GM12892 (cell line): ENCODE measurements around the gene PPP2R1B.
"Not testable (repeated sequence)": the region's sequence is repeated elsewhere in the genome, so short reads cannot be mapped to it uniquely, and the experiment has no call there.

Experiments
- DNase-seq: peaks from one replicate; pipeline ENCODE4 v3.0.0; 2011; ENCODE audit not compliant: insufficient read length
- FAIRE-seq: peaks from 2 replicates; lab custom pipeline; 2011; peaks lifted over from hg19 to GRCh38; lab: Jason Lieb, UNC
- POLR2A ChIP-seq: IDR thresholded peaks from 2 replicates; pipeline ENCODE4 v1.6.1; 2011; ENCODE audit warnings: low read depth, low read length, control low read depth
- POLR2AphosphoS5 ChIP-seq: IDR thresholded peaks from 2 replicates; pipeline ENCODE4 v1.6.1; 2011; ENCODE audit warnings: low read depth, low read length, control low read depth
- TAF1 ChIP-seq: IDR thresholded peaks from 2 replicates; pipeline ENCODE4 v1.6.1; 2011; ENCODE audit warnings: low read depth, mild to moderate bottlenecking, control low read depth, low read length, borderline replicate concordance

PPP2R1B gene

DNA sequence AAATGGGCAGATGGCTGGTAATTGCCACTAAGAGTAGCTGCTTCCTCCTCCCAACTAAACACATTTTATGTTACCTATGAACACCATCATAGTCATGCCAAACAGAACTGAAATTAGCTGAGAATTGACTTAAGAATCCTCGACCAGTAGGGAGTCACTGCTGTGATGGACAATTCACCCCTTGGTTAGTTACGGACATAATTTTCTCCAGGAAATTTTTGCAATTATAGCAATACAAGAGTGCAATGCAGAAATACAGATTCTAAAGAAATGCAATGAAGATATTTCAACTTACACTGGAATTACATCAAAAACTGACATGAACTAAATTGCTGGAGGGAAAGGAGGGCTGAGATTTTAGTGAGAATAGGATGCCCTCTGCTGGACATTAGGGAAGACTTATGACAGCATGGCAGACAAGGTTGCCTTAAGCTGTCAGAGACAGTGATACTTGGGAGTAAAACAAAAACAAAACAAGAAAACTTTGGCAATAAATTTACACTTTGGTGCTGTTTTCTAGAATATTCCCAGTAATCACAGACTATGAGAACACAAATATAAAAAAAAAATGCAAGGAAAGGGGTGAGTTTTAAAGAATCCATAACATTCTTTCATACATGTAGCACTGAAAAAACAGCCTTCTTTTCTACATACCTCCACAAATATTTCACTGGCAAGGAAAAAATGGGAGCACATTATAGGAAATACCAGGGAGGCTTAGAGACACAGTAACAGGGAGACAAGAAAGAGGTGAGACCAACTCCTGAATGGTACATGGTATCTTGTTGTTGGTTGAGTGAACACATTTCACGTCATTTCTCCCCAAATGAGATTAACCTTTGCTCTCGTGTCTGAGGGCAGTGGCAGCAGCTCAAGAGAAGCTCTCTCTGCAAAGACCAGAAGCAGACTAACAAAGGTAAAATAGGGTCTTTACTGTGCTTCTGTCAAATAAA lies 11.2 kb upstream of the PPP2R1B start:
- peak; percentile 93 for FAIRE-seq
- DNase-seq = peak; percentile 27
- TF ChIP-seq TAF1 = no peak
- no peak for TF ChIP-seq POLR2A
- no peak for TF ChIP-seq POLR2AphosphoS5

GRCh38 chr11:111776398-111777093 lies 10.4 kb upstream of the PPP2R1B start:
- FAIRE-seq (peak; percentile 92), DNase-seq (peak; percentile 44)
- no peak for TF ChIP-seq POLR2AphosphoS5
- no peak for TF ChIP-seq POLR2A
- no peak for TF ChIP-seq TAF1

DNA sequence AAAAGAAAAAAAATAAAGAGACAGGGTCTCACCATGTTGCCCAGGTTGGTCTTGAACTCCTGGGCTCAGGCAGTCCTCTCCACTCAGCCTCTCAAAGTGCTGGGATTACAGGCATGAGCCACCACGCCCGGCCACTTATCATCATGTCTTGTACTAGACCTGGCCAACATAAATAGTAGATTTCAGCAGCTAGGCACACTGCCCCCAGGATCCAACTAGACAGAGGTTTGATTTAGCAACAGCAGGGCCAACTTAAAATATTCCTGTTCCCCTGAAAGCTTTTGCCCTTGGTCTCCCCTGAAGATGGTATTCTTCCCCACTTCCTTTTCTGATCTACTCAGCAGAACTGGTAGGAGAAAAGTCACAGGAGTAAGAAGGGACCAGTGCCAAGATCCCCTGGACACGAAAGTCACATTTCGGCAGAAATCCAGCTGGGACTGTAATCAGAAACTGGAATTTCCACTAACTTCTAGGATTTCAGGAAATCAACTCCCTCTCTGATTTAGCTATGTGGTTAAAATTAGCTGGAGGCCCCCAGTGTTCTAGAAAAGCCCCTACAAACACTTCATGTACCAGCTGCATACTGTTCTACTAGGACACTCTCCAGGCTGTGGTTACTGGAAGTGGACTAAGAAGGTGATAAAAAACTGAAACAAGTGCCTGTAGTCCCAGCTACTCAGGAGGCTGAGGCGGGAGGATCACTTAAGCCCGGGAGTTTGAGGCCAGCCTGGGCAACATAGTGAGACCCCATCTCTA lies 8.9 kb upstream of the PPP2R1B start:
- no peak for FAIRE-seq
- no peak for TF ChIP-seq POLR2A
- TF ChIP-seq TAF1 = no peak
- TF ChIP-seq POLR2AphosphoS5 = no peak
- no peak for DNase-seq

DNA sequence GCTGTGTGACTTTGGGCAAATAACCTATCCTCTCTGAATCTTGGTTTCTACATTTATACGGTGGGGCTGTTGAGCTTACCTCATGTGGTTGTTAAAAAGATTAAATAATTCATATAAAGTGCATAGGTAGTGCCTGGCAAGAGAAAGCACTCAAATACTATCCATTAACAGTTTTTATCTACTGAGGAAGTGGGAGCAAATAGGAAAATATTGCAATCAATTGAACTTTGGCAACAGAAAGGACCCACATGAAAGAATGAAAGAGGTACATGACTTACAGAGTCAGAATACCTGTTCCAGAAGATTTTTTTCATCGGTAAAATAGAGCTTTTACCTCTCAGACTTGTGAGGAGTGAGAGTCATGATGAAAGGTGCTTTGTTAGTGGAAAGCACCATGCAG lies 6.3 kb upstream of the PPP2R1B start:
- FAIRE-seq = no peak
- TF ChIP-seq TAF1 = no peak
- TF ChIP-seq POLR2AphosphoS5 = no peak
- TF ChIP-seq POLR2A = no peak

DNA sequence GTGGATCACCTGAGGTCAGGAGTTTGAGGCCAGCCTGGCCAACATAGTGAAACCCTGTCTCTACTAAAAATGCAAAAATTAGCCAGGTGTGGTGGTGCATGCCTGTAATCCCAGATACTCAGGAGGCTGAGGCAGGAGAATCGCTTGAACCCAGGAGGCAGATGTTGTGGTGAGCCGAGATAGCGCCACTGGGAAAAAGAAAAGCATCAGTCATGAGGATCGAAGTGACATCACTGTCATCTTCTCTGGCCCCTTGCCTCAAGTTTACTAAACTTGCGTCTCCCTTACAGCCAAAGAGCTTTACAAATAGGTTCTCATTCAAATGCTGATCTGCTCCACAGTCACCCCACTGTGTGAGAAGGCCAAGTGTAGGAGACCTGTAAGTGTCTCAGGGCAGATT lies 5.0 kb upstream of the PPP2R1B start:
- not testable (repeated sequence) for DNase-seq, FAIRE-seq

More for the DNA sequence above, 6.3 kb upstream of the PPP2R1B start:
- DNase-seq = no peak

DNA sequence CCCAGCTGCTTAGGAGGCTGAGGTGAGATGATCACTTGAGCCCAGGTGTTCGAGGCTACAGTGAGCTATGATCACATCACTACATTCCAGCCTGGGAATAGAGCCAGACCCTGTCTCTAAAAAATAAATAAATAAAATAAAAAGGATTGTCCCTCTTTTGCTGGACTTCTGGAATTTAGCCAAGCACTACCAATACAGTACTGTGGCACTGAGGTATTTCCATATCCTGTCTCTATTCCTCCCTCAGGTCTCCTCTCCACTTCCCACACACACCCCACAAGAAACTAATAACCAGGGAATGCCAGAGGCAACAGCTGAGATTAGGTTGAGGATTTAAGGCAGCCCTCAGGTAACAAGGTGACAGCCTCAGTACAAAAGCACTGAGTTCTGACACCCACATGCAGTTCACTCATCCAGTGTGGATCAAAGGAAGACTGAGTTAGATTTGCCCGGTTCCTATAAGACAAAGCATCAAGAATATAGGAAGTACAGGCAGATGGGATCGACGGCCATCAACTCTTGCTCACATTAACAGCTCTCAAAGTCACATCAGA lies 4.5 kb upstream of the PPP2R1B start:
- no peak for FAIRE-seq
- no peak for DNase-seq
- TF ChIP-seq POLR2AphosphoS5 (no peak), POLR2A (no peak), TAF1 (no peak)

- TF ChIP-seq TAF1 = no peak
- no peak for TF ChIP-seq POLR2A
- no peak for TF ChIP-seq POLR2AphosphoS5
- FAIRE-seq = no peak
- no peak for DNase-seq
These were observed 599 bp upstream of the PPP2R1B start for GRCh38 chr11:111766834-111767142.

DNA sequence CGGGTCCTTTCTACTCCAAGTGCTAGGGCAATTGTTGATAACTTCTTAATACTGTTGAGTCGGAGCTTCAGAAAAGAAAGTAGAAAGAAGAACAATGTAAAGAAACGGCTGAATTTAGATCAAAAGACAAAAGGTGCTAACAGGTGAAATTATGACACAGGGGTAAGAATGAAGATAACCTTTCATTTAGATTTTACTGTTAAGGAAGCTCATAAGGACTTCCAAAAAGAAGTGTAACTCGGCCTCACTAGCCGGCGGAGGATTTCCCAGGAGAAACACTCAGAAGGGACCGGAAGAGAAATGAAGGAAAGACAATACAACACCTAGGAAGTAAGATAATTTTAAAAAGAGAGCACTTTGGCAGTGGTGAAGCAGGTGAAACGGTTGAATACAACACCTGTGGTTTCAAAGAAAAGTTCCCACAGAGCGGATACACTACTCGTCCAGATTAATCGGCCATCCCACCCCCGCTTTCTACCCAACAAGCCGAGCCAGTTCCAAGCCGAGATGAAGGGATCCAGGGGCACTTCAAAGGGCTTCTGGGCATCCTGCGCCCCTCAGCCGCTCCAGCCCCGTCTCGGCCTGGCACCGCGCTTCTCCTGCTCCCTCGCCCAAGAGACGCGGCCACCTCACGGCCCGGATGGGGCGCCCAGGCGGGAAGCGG lies 737 bp downstream of the PPP2R1B start:
- TF ChIP-seq TAF1 (no peak), POLR2AphosphoS5 (no peak), POLR2A (no peak)
- peak; percentile 79 for FAIRE-seq
- DNase-seq = no peak

GRCh38 chr11:111764621-111765020 lies 1.6 kb downstream of the PPP2R1B start:
- DNase-seq = no peak
- FAIRE-seq = no peak

DNA sequence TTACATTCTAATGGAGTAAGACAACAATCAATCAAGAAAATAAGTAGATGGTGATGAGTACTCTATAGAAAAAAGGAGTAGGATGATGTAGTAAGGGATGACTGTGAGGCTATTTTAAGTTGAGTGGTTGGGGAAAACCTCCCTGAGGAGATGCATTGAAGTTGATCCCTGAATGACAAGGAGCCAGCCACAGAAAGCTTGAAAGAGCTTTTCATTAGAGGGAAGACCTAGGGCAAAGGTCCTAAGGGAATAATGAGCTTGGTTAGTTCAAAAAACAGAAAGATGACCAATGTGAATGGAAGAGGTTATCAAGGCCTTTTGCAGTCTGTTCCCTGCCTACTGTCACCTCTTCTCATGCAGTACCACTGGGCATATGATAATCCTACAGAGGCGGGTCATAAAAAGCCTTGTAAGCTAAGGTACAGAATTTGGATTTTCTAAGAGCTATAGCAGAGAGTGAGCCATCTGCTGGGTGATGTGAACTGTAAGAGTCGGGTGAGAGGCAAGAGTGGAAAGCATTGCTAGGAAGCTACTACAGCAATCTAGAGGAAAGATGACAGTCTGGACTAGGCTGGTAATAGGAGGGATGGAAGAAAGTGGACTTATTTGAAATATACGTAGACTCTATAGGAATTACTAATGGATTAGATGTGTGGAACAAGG lies 3.1 kb downstream of the PPP2R1B start:
- no peak for DNase-seq
- no peak for TF ChIP-seq TAF1
- TF ChIP-seq POLR2A = no peak
- FAIRE-seq = peak; percentile 64

More at GRCh38 chr11:111764621-111765020, 1.6 kb downstream of the PPP2R1B start:
- TF ChIP-seq POLR2A (no peak), POLR2AphosphoS5 (no peak), TAF1 (no peak)
